CD4-positive, alpha-beta memory T cell (primary cell): ENCODE data around the gene ZNF429. TPM values are rescaled to one million over a fixed set of nuclear protein-coding genes. Genes with fewer than 3 reads are reported as not detected.
"Not testable (repeated sequence)": the region's sequence is repeated elsewhere in the genome, so short reads cannot be mapped to it uniquely, and the experiment has no call there.

Experiments
- CTCF ChIA-PET: fragments of 350-600 bp; sonication (Branson Sonifier 250); formaldehyde crosslinking; loops from one replicate; lab custom pipeline; 2021; ENCODE audit warnings: inconsistent platforms; ENCODE audit not compliant: partially characterized antibody; lab: Charles Lee
- POLR2A ChIA-PET: fragments of 350-600 bp; sonication (Branson Sonifier 250); formaldehyde crosslinking; loops from one replicate; lab custom pipeline; 2021; ENCODE audit not compliant: partially characterized antibody; lab: Charles Lee
- DNase-seq, 5 donors: peaks; one replicate each; pipeline versions ENCODE4 v3.0.0 to v3.0.0-alpha.2; 2020 to 2022; ENCODE audit warnings: mixed read lengths in 1 of 5
- H3K27ac ChIP-seq: one replicate; pipeline ENCODE4 v1.7.0; 2013; ENCODE audit warnings: low read depth, low read length
- H3K27me3 ChIP-seq: 2 replicates; pipeline ENCODE4 v1.7.0; 2013; ENCODE audit warnings: mild to moderate bottlenecking, low read length, moderate library complexity; ENCODE audit not compliant: insufficient read depth
- H3K36me3 ChIP-seq: 2 replicates; pipeline ENCODE4 v1.7.0; 2013; ENCODE audit warnings: mild to moderate bottlenecking, low read length, moderate library complexity; ENCODE audit not compliant: insufficient read depth
- H3K4me1 ChIP-seq: 2 replicates; pipeline ENCODE4 v1.7.0; 2013; ENCODE audit warnings: mild to moderate bottlenecking, low read length, moderate library complexity; ENCODE audit not compliant: insufficient read depth
- H3K4me3 ChIP-seq, 2 donors: one replicate each; pipeline ENCODE4 v1.7.0; 2013; ENCODE audit warnings: low read length in 2 of 2, mild to moderate bottlenecking in 1 of 2
- H3K9me3 ChIP-seq, 2 donors: one replicate each; pipeline ENCODE4 v1.7.0; 2013; ENCODE audit warnings: low read length in 2 of 2, control low read depth in 1 of 2; ENCODE audit not compliant: control insufficient read depth in 1 of 2
- H3K27ac Mint-ChIP-seq, 7 donors: one replicate each; pipeline ENCODE4 v1.8.0; 2020 to 2021; ENCODE audit warnings: mixed read lengths in 7 of 7, mild to moderate bottlenecking in 6 of 7, inconsistent platforms in 3 of 7, moderate library complexity in 3 of 7
- H3K27me3 Mint-ChIP-seq, 2 donors: one replicate each; pipeline ENCODE4 v1.8.0; 2020 to 2021; ENCODE audit warnings: mixed read lengths in 2 of 2
- H3K36me3 Mint-ChIP-seq, 2 donors: one replicate each; pipeline ENCODE4 v1.8.0; 2020 to 2021; ENCODE audit warnings: mixed read lengths in 2 of 2, inconsistent platforms in 1 of 2, mild to moderate bottlenecking in 1 of 2
- H3K4me1 Mint-ChIP-seq, 4 donors: one replicate each; pipeline ENCODE4 v1.8.0; 2020 to 2021; ENCODE audit warnings: mixed read lengths in 4 of 4, mild to moderate bottlenecking in 1 of 4
- H3K4me3 Mint-ChIP-seq, 8 donors: one replicate each; pipeline ENCODE4 v1.8.0; 2020 to 2021; ENCODE audit warnings: mixed read lengths in 8 of 8, mild to moderate bottlenecking in 7 of 8, moderate library complexity in 6 of 8, inconsistent platforms in 3 of 8
- H3K9me3 Mint-ChIP-seq, 8 donors: one replicate each; pipeline ENCODE4 v1.8.0; 2020 to 2021; ENCODE audit warnings: mixed read lengths in 8 of 8, mild to moderate bottlenecking in 5 of 8, inconsistent platforms in 3 of 8, moderate library complexity in 1 of 8
- intact Hi-C: fragments of 100-400 bp; cut with micrococcal nuclease; formaldehyde crosslinking; loops from one replicate; pipeline ENCODE4 v1.15.1; 2023
- polyA plus RNA-seq, 2 donors: library from polyadenylated mRNA; unstranded; fragments of 300-500 nt; fragmentation: Illumina TruSeq; gene quantifications; one replicate each; pipeline ENCODE4 v1.2.3, GENCODE V29; 2021
- total RNA-seq, 2 experiments: library from RNA; stranded (reverse); gene quantifications; one replicate each; pipeline ENCODE4 v1.2.3, GENCODE V29; 2021

ZNF429 gene
- total and polyA plus RNA-seq, 4 experiments from 2014 or later = 24.7 to 32.9 (median 29.9) TPM

- Mint-ChIP-seq H3K4me1 (peaks cover 27 to 49% (median 36%) of the 10 kb centered on the region in 4 donors), H3K36me3 (peaks cover 30 to 36% of the 10 kb centered on the region in 2 donors), H3K9me3 (peaks cover 0 to 32% (median 3%) of the 10 kb centered on the region in 8 donors)
- H3K27ac Mint-ChIP-seq, H3K27me3 ChIP-seq, intact Hi-C loops, DNase-seq, CTCF ChIA-PET, POLR2A ChIA-PET, H3K27ac ChIP-seq, H3K27me3 Mint-ChIP-seq, H3K9me3 ChIP-seq, H3K4me3 Mint-ChIP-seq, H3K36me3 ChIP-seq, H3K4me3 ChIP-seq: not testable (repeated sequence)
- H3K4me1 ChIP-seq = peaks cover 15% of the 10 kb centered on the region
Measured at GRCh38 chr19:21511058-21511457, 5.7 kb downstream of the ZNF429 start.

- H3K4me3 ChIP-seq, DNase-seq, H3K4me1 ChIP-seq, H3K36me3 ChIP-seq, H3K4me3 Mint-ChIP-seq, H3K27ac ChIP-seq, H3K9me3 ChIP-seq, POLR2A ChIA-PET, H3K27me3 ChIP-seq, H3K27me3 Mint-ChIP-seq, CTCF ChIA-PET, intact Hi-C loops: not testable (repeated sequence)
- peak overlapping the region in 1 of 7 donors; percentile 23 for H3K27ac Mint-ChIP-seq
- H3K36me3 Mint-ChIP-seq = peaks cover 37 to 43% of the 10 kb centered on the region in 2 donors
- peaks cover 23 to 44% (median 36%) of the 10 kb centered on the region in 4 donors for H3K4me1 Mint-ChIP-seq
- peaks cover 0 to 46% (median 17%) of the 10 kb centered on the region in 8 donors for H3K9me3 Mint-ChIP-seq
Measured at GRCh38 chr19:21512609-21513008, 7.2 kb downstream of the ZNF429 start.

- no peak for DNase-seq
- Mint-ChIP-seq H3K27me3 (no peaks in the 10 kb centered on the region), H3K36me3 (peaks cover 36 to 45% of the 10 kb centered on the region in 2 donors), H3K27ac (peak overlapping the region in 6 of 7 donors; percentile 51 to 86 (median 70)), H3K4me1 (peaks cover 20 to 37% (median 30%) of the 10 kb centered on the region in 4 donors), H3K4me3 (no peak overlapping the region), H3K9me3 (peaks cover under 1 to 52% (median 27%) of the 10 kb centered on the region in 8 donors)
- intact Hi-C loops = no loop called here
- H3K4me3 ChIP-seq = no peak overlapping the region
- ChIA-PET CTCF (interaction anchor here (1.6 kb wide), 1 partner anchor 31 kb away, joined by 3 read pairs; no protein-coding TSS in a partner anchor), POLR2A (interaction anchor here (0.6 to 1.0 kb wide), 2 partner anchors 56 to 876 kb away, joined by 3 read pairs; no protein-coding TSS in a partner anchor)
- H3K36me3 ChIP-seq = peaks cover 1% of the 10 kb centered on the region
- H3K4me1 ChIP-seq = no peaks in the 10 kb centered on the region
- H3K27me3 ChIP-seq = no peaks in the 10 kb centered on the region
- no peak overlapping the region for H3K27ac ChIP-seq
- peaks cover 0 to under 1% of the 10 kb centered on the region in 2 donors for H3K9me3 ChIP-seq
Measured at GRCh38 chr19:21513651-21514050, 8.2 kb downstream of the ZNF429 start.

GRCh38 chr19:21519488-21519887 is 14.1 kb downstream of the ZNF429 start:
- peaks cover 27% of the 10 kb centered on the region for H3K36me3 ChIP-seq
- no peak overlapping the region for H3K27ac Mint-ChIP-seq
- H3K9me3 ChIP-seq = peaks cover 0 to 21% of the 10 kb centered on the region in 2 donors

GRCh38 chr19:21532904-21533303 is 27.5 kb downstream of the ZNF429 start:
- Mint-ChIP-seq H3K36me3 (peaks cover 64 to 75% of the 10 kb centered on the region in 2 donors), H3K27ac (no peak overlapping the region), H3K4me3 (no peak overlapping the region), H3K4me1 (no peaks in the 10 kb centered on the region), H3K27me3 (no peaks in the 10 kb centered on the region), H3K9me3 (peaks cover 0 to 78% (median 63%) of the 10 kb centered on the region in 8 donors)
- intact Hi-C loops = no loop called here
- peaks cover 33% of the 10 kb centered on the region for H3K36me3 ChIP-seq
- H3K27me3 ChIP-seq = no peaks in the 10 kb centered on the region
- no peak overlapping the region for H3K27ac ChIP-seq
- POLR2A ChIA-PET = no interaction called here
- no peak overlapping the region for H3K4me3 ChIP-seq
- H3K9me3 ChIP-seq = peaks cover 0 to 26% of the 10 kb centered on the region in 2 donors
- no peaks in the 10 kb centered on the region for H3K4me1 ChIP-seq
- CTCF ChIA-PET = no interaction called here
- no peak for DNase-seq

More at GRCh38 chr19:21519488-21519887, 14.1 kb downstream of the ZNF429 start:
- Histone ChIP-seq H3K27me3 (no peaks in the 10 kb centered on the region), H3K4me1 (no peaks in the 10 kb centered on the region), H3K4me3 (no peak overlapping the region), H3K27ac (no peak overlapping the region)
- Mint-ChIP-seq H3K4me1 (peaks cover 5 to 17% (median 15%) of the 10 kb centered on the region in 4 donors), H3K9me3 (peaks cover 6 to 86% (median 62%) of the 10 kb centered on the region in 8 donors), H3K27me3 (no peaks in the 10 kb centered on the region), H3K4me3 (peak overlapping the region in 1 of 8 donors; percentile 36), H3K36me3 (peaks cover 58 to 78% of the 10 kb centered on the region in 2 donors)
- DNase-seq = no peak
- POLR2A ChIA-PET = no interaction called here
- CTCF ChIA-PET = no interaction called here
- intact Hi-C loops = no loop called here

GRCh38 chr19:21536741-21537290 is 31.4 kb downstream of the ZNF429 start:
- H3K4me1 Mint-ChIP-seq, DNase-seq, H3K4me1 ChIP-seq, CTCF ChIA-PET, H3K4me3 Mint-ChIP-seq, H3K27ac Mint-ChIP-seq, H3K4me3 ChIP-seq, intact Hi-C loops, H3K27me3 ChIP-seq, H3K27ac ChIP-seq, H3K27me3 Mint-ChIP-seq, POLR2A ChIA-PET: not testable (repeated sequence)
- H3K36me3 ChIP-seq = peaks cover 27% of the 10 kb centered on the region
- H3K9me3 ChIP-seq = peaks cover 0 to 26% of the 10 kb centered on the region in 2 donors
- Mint-ChIP-seq H3K36me3 (peaks cover 57 to 64% of the 10 kb centered on the region in 2 donors), H3K9me3 (peaks cover 0 to 83% (median 62%) of the 10 kb centered on the region in 8 donors)

GRCh38 chr19:21559444-21559843 is 54.0 kb downstream of the ZNF429 start:
- Histone ChIP-seq H3K36me3 (no peaks in the 10 kb centered on the region), H3K4me3 (no peak overlapping the region), H3K27me3 (no peaks in the 10 kb centered on the region), H3K9me3 (no peaks in the 10 kb centered on the region), H3K27ac (no peak overlapping the region), H3K4me1 (no peaks in the 10 kb centered on the region)
- Mint-ChIP-seq H3K4me3 (no peak overlapping the region), H3K27me3 (no peaks in the 10 kb centered on the region), H3K9me3 (peaks cover under 1 to 70% (median 39%) of the 10 kb centered on the region in 8 donors), H3K27ac (no peak overlapping the region), H3K36me3 (peaks cover 44 to 51% of the 10 kb centered on the region in 2 donors), H3K4me1 (peaks cover under 1 to 5% (median 1%) of the 10 kb centered on the region in 4 donors)
- no peak for DNase-seq
- ChIA-PET POLR2A (no interaction called here), CTCF (no interaction called here)
- intact Hi-C loops = no loop called here
